AG09319 (cell line): Measurements from ENCODE around the gene TBCE.

ENCODE experiments used
- DNase-seq: peaks from one replicate; pipeline ENCODE4 v3.0.0-alpha.2; 2010; ENCODE audit warnings: low read depth; ENCODE audit errors: extremely low read depth
- TF ChIP-seq, protein P1 (sequence below): IDR thresholded peaks from 2 replicates; pipeline ENCODE4 v1.5.1; 2011; ENCODE audit warnings: low read depth, mild to moderate bottlenecking, inconsistent platforms, low read length, moderate library complexity

The TBCE gene

GRCh38 chr1:235402457-235403200 is 35.4 kb downstream of the TBCE start:
- TF ChIP-seq, protein P1, sequence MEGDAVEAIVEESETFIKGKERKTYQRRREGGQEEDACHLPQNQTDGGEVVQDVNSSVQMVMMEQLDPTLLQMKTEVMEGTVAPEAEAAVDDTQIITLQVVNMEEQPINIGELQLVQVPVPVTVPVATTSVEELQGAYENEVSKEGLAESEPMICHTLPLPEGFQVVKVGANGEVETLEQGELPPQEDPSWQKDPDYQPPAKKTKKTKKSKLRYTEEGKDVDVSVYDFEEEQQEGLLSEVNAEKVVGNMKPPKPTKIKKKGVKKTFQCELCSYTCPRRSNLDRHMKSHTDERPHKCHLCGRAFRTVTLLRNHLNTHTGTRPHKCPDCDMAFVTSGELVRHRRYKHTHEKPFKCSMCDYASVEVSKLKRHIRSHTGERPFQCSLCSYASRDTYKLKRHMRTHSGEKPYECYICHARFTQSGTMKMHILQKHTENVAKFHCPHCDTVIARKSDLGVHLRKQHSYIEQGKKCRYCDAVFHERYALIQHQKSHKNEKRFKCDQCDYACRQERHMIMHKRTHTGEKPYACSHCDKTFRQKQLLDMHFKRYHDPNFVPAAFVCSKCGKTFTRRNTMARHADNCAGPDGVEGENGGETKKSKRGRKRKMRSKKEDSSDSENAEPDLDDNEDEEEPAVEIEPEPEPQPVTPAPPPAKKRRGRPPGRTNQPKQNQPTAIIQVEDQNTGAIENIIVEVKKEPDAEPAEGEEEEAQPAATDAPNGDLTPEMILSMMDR = no peak
- DNase-seq = no peak

DNA sequence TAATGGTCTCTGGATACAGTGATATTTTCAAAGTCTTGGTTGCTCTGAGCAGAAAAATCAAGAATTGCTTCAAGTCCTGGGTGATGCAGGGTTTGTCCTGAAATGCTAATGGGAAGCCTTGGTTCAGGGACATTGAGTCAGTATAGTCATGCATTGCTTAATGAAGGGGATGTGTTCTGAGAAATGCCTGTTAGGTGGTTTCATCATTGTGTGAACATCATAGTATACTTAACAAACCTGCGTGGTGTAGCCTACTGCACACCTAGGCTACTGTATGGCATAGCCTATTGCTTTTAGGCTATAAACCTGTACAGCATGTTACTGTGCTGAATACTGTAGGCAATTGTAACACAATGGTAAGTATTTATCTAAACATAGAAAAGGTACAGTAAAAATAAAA is 36.4 kb downstream of the TBCE start:
- no peak for DNase-seq
- TF ChIP-seq, protein P1 = no peak

GRCh38 chr1:235404190-235404589 is 37.0 kb downstream of the TBCE start:
- TF ChIP-seq, protein P1 = no peak
- no peak for DNase-seq

DNA sequence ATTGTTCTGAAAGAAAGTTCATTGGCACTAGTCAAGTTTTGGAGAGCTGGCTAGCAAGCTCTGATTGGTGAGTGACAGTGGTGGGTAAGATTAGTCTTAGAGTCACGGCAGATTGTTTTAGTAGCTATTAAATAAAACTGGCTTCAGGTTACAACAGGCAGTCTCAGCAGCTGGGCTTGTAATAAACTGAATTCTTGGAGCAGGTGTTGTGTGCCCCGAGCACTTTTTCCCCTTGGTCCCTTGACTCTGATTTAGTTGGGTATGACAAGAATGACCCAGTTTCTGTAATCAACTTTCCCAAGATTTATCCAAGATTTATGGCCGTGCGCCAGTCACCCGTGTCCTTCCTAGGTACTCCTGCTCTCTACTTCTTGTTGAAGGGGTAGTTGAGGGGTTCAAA is 40.2 kb downstream of the TBCE start:
- DNase-seq = no peak
- TF ChIP-seq, protein P1 = no peak

- DNase-seq = no peak
- TF ChIP-seq, protein P1 = no peak
Measured at GRCh38 chr1:235408503-235408960, 41.3 kb downstream of the TBCE start.

- no peak for DNase-seq
- TF ChIP-seq, protein P1 = no peak
Measured at GRCh38 chr1:235409042-235409820, 42.0 kb downstream of the TBCE start.

GRCh38 chr1:235410467-235410866 is 43.2 kb downstream of the TBCE start:
- DNase-seq = no peak
- TF ChIP-seq, protein P1 = no peak
